ENCODE measurements around the gene PLD1. TPM values are rescaled to one million over a fixed set of nuclear protein-coding genes. Genes with fewer than 3 reads are reported as not detected.

The PLD1 gene
- total RNA-seq, 1 experiment from 2014 or later, result 32.5 TPM

DNA sequence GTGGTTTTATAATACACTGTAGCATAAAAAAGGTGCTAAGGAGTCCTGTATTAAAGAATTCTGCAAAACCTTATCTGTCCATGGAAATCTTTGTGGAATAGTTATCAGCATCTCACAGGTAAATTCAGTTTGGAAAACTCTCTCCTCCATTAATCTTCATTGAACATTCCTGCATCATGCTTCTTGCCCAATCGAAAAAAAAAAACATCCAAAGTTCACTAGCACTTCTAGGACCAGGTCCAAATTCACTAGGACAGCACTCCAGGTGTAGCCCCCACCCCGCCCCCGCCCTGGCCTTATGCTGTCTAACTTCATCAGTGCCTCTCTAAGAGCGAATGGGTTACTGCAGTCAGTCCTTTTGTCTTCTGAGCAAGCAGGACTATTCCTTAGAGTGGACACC lies 138.6 kb downstream of the PLD1 start:
- Histone ChIP-seq H2AFZ (no peak overlapping the region), H3F3A (ENCODE audit: insufficient read depth, low read depth) (no peaks in the 10 kb centered on the region), H3K9me3 (ENCODE audit: insufficient read depth, low read depth) (no peaks in the 10 kb centered on the region), H3K79me2 (ENCODE audit: low read depth) (no peaks in the 10 kb centered on the region), H3K4me3 (no peak overlapping the region), H3K36me3 (ENCODE audit: low read depth) (no peaks in the 10 kb centered on the region), H3K4me2 (no peak overlapping the region), H3K9me2 (ENCODE audit: insufficient read depth) (no peaks in the 10 kb centered on the region), H4K20me1 (ENCODE audit: insufficient read depth) (no peaks in the 10 kb centered on the region), H3K27me3 (ENCODE audit: insufficient read depth, low read depth) (no peaks in the 10 kb centered on the region), H3K27ac (no peak overlapping the region), H3K4me1 (replicated peaks; ENCODE audit: insufficient read depth) (no peaks in the 10 kb centered on the region)
- no TSS peak for BruUV-seq (replicated peaks)
- ChIA-PET CTCF (no interaction called here), POLR2A (ENCODE audit: unreplicated experiment) (no interaction called here)
- DNase-seq, result no peak
- TF ChIP-seq, protein P1, sequence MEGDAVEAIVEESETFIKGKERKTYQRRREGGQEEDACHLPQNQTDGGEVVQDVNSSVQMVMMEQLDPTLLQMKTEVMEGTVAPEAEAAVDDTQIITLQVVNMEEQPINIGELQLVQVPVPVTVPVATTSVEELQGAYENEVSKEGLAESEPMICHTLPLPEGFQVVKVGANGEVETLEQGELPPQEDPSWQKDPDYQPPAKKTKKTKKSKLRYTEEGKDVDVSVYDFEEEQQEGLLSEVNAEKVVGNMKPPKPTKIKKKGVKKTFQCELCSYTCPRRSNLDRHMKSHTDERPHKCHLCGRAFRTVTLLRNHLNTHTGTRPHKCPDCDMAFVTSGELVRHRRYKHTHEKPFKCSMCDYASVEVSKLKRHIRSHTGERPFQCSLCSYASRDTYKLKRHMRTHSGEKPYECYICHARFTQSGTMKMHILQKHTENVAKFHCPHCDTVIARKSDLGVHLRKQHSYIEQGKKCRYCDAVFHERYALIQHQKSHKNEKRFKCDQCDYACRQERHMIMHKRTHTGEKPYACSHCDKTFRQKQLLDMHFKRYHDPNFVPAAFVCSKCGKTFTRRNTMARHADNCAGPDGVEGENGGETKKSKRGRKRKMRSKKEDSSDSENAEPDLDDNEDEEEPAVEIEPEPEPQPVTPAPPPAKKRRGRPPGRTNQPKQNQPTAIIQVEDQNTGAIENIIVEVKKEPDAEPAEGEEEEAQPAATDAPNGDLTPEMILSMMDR (conservative IDR thresholded peaks at IDR 0.05), result no peak
- no peak for TF ChIP-seq EZH2 (IDR thresholded peaks at IDR 0.05; ENCODE audit: low read depth)
- intact Hi-C loops (cut with micrococcal nuclease; ENCODE audit: unreplicated experiment), result no loop called here

DNA sequence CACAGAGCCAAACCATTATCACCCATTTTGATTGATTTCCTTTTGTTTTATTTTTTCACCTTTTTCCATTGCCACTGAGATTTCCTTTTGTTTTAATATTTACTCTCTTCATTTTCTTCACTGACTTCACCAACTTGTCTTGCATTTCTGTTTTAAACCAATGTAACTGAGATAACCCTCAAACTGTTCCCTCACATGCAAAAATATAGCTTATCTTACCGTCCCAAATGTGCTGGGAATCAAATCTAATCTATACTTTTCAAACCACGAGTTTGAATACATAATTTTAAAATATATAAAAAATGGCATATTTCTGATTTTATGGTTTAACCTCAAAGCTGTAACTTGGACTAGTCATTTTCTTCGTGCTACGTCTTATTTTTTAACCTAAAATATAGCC lies 143.8 kb downstream of the PLD1 start:
- POLR2A ChIA-PET (ENCODE audit: unreplicated experiment), result no interaction called here
- Histone ChIP-seq H3K4me1 (replicated peaks; ENCODE audit: insufficient read depth) (no peaks in the 10 kb centered on the region), H3K36me3 (ENCODE audit: low read depth) (no peaks in the 10 kb centered on the region), H4K20me1 (ENCODE audit: insufficient read depth) (no peaks in the 10 kb centered on the region), H2AFZ (no peak overlapping the region), H3K27me3 (ENCODE audit: insufficient read depth, low read depth) (no peaks in the 10 kb centered on the region), H3K4me3 (no peak overlapping the region), H3F3A (ENCODE audit: insufficient read depth, low read depth) (no peaks in the 10 kb centered on the region), H3K27ac (no peak overlapping the region), H3K4me2 (no peak overlapping the region), H3K9me3 (ENCODE audit: insufficient read depth, low read depth) (no peaks in the 10 kb centered on the region), H3K79me2 (ENCODE audit: low read depth) (no peaks in the 10 kb centered on the region), H3K9me2 (ENCODE audit: insufficient read depth) (no peaks in the 10 kb centered on the region)
- BruUV-seq (replicated peaks), result no TSS peak
- TF ChIP-seq EZH2 (IDR thresholded peaks at IDR 0.05; ENCODE audit: low read depth), result no peak
- TF ChIP-seq, protein P1 (conservative IDR thresholded peaks at IDR 0.05), result no peak
- intact Hi-C loops (cut with micrococcal nuclease; ENCODE audit: unreplicated experiment), result no loop called here
- no peak for DNase-seq
- CTCF ChIA-PET, result no interaction called here

DNA sequence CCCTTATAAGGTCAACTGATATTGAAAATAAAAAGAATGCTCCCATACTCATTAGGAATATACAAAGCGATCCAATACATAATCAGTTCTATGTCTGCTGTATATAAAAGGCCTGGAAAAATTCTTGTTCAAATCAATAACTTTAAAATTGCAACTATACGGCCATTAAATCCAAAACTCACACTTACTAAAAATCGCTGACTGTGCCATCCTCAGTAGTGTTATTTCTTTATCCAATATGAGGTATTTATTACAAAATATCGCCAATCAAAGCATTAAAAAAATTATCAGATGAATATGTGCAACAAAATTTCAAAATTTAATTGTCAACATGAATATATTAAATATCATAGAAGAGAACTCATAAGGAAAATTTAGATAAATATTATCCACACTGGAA lies 146.5 kb downstream of the PLD1 start:
- no peaks in the 10 kb centered on the region for H4K20me1 ChIP-seq (ENCODE audit: insufficient read depth)
- H3K79me2 ChIP-seq (ENCODE audit: low read depth), result no peaks in the 10 kb centered on the region
- POLR2A ChIA-PET (ENCODE audit: unreplicated experiment), result no interaction called here
- DNase-seq, result no peak
- intact Hi-C loops (cut with micrococcal nuclease; ENCODE audit: unreplicated experiment), result no loop called here
- CTCF ChIA-PET, result no interaction called here
- H3K27ac ChIP-seq, result no peak overlapping the region
- no peak overlapping the region for H2AFZ ChIP-seq
- no peaks in the 10 kb centered on the region for H3F3A ChIP-seq (ENCODE audit: insufficient read depth, low read depth)
- H3K4me2 ChIP-seq, result no peak overlapping the region
- H3K4me3 ChIP-seq, result no peak overlapping the region
- H3K36me3 ChIP-seq (ENCODE audit: low read depth), result no peaks in the 10 kb centered on the region
- no peaks in the 10 kb centered on the region for H3K9me3 ChIP-seq (ENCODE audit: insufficient read depth, low read depth)
- H3K9me2 ChIP-seq (ENCODE audit: insufficient read depth), result no peaks in the 10 kb centered on the region
- no TSS peak for BruUV-seq (replicated peaks)
- TF ChIP-seq, protein P1 (conservative IDR thresholded peaks at IDR 0.05), result no peak
- TF ChIP-seq EZH2 (IDR thresholded peaks at IDR 0.05; ENCODE audit: low read depth), result no peak
- no peaks in the 10 kb centered on the region for H3K27me3 ChIP-seq (ENCODE audit: insufficient read depth, low read depth)
- H3K4me1 ChIP-seq (replicated peaks; ENCODE audit: insufficient read depth), result no peaks in the 10 kb centered on the region

Measured in PC-9 (cell line).